ENCODE results near the gene LIPC.

Gene LIPC

DNA sequence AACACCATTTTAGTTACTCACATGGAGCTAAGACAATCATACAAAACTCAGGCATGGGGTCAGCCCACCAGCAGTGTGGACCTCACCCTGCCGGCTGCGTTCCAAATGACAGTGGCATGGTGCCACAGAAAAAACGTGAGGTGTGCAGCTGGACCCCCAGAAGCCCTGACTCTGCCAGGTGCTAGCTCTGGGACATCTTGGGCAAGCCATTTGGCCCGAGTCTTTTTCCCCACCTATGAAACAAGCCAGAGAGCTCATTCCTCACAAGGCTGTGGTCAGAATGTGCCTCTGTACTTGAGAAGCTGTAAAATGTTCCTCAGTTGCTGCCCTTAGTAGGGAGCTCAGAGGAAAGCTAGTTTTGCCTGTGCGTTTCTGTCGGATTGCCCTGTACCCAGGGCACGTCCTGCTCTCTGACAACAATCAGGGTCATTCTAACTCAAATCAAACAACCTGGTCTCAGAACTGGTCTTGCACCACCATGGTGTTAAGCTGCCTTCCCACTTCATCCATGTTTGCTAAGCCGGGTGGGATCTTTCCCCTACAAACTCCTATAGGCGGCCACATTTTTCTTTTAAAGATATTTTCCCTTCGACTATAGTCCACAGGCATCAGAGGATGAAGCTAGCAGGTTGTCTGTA lies 44.9 kb downstream of the LIPC start:
- DNase-seq: no peak

- no peak for DNase-seq
Observed at GRCh38 chr15:58477170-58477569, 45.4 kb downstream of the LIPC start.

DNA sequence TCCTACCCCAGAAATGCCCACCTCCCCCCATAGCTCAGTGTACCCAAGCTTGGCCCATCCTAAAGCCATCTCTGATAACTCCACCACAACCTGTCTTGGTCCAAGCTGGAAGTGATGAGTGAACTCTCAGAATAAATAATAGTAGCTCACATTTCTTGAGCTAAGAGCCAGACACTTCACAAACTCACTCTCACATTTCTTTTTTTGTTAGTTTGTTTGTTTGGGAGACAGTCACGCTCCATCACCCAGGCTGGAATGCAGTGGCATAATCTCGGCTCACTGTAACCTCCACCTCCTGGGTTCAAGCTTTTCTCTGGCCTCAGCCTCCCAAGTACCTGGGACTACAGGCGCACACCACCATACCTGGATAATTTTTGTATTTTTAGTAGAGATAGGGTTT lies 46.2 kb downstream of the LIPC start:
- no peak for DNase-seq

GRCh38 chr15:58478579-58478978 lies 46.8 kb downstream of the LIPC start:
- no peak for DNase-seq

DNA sequence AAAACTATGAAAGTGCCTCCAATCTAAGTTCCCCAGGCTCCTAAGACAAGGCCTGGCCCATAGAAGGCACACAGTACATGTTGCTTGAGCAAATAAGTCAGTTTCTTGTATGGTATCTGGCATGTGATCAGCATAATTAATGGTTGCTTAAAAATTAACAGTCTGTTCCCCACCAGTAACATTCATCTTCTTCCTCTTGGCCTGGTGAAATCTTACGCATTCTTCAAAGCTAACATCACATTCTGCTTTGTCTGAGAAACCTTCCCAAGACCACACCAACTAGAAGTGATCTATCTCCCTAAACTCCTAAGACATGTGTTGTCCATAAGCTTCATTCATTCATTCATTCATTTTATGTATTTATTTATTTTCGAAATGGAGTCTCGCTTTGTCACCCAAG lies 48.1 kb downstream of the LIPC start:
- no peak for DNase-seq

- DNase-seq: no peak
Observed at GRCh38 chr15:58483376-58483775, 51.6 kb downstream of the LIPC start.

- DNase-seq: peak; percentile 54
Observed at GRCh38 chr15:58484791-58485600, 53.2 kb downstream of the LIPC start.

- no peak for DNase-seq
Observed at GRCh38 chr15:58486062-58486461, 54.3 kb downstream of the LIPC start.

DNA sequence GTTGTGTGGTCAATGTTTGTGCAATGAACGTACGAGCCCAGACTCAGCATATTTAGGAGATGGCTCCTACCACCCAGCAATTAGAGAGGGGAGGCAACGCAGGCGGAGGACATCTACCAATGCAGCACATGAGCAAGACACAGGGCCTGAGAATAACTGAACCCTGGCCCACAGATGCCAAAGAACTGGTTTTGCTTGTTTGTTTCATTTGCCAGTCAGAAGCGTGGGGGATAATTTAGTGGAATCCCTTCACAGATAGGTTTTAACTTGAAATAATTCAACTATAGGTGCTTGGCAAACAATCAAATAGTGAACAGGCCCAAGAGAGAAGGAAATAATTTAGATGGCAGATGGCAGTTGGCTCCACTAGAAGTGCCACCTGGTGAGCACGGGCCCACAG lies 54.8 kb downstream of the LIPC start:
- no peak for DNase-seq

- no peak for DNase-seq
Observed at GRCh38 chr15:58487041-58487723, 55.4 kb downstream of the LIPC start.

DNA sequence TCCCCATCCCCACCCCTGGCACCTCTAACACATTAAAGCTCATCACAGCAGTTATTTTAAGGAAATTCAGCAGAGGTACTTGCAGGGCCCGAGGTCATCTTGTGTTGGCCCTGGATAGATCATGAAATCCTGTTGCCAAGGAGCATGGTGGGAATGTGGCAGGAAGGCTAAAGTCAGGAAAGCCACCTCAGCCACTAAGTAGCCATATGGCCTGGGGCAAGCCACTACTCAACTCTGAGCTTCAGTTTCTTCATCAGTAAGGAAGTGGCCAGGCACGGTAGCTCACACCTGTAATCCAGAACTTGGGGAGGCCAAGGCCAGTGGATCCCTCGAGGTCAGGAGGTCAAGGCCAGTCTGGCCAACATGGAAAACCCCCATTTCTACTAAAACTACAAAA lies 55.9 kb downstream of the LIPC start:
- DNase-seq: no peak

DNA sequence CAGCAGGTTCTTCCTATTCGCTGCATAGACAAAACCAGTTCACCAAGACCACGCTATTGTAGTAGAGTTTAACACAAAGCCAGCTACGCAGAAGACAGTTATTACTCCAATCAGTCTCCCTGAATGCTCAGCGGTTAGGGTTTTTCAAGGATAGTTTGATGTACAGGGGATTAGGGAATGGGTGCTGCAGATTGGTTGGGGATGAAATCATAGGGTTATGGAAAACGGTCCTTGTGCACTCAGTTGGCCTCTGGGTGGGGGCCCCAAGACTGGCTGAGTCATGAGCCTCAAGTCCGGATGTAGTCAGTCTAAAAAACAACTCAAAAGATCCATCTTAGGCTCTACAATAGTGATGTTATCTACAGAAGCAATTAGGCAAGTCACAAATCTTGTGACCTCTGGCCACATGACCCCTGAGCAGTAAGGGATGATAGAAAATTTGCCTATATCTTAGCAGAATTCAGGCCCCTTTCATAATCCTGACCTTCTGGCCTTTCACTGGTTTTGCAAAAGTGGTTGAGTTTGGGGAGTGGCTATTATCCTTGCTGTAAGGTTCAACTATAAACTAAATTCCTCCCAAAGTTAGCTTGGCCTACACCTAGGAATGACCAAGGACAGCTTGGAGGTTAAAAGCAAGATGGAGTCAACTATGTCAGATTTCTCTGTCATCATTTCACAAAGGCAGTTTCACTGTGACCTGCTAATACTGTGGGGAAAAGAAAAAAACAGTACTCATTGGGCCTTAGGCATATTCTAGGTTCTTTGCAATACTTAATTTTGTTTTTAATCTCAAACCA lies 57.7 kb downstream of the LIPC start:
- DNase-seq: no peak

- no peak for DNase-seq
Observed at GRCh38 chr15:58490086-58490887, 58.5 kb downstream of the LIPC start.

- DNase-seq: no peak
Observed at GRCh38 chr15:58490888-58491473, 59.2 kb downstream of the LIPC start.

- DNase-seq: no peak
Observed at GRCh38 chr15:58491499-58492202, 59.9 kb downstream of the LIPC start.

- DNase-seq: no peak
Observed at GRCh38 chr15:58492661-58493397, 61.0 kb downstream of the LIPC start.

DNA sequence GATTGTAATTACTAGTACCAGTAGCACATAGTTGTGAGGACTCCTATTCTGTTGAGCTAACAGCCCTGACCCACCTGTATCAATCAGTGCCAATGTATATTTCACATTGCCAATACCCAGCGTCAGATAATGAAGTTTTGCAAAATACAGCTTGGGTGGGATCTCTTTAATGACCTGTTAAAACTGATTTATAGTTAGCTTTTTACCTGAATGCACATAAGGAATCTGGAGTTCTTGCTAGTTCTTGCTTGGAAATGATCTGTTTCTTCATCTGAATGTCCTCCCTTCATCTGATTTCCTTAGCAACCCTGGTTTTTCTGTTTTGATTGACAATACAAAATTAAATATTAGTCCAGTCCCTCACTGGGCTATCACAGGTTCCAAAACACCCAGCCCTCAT lies 62.8 kb downstream of the LIPC start:
- no peak for DNase-seq

GRCh38 chr15:58495891-58496408 lies 64.2 kb downstream of the LIPC start:
- no peak for DNase-seq

DNA sequence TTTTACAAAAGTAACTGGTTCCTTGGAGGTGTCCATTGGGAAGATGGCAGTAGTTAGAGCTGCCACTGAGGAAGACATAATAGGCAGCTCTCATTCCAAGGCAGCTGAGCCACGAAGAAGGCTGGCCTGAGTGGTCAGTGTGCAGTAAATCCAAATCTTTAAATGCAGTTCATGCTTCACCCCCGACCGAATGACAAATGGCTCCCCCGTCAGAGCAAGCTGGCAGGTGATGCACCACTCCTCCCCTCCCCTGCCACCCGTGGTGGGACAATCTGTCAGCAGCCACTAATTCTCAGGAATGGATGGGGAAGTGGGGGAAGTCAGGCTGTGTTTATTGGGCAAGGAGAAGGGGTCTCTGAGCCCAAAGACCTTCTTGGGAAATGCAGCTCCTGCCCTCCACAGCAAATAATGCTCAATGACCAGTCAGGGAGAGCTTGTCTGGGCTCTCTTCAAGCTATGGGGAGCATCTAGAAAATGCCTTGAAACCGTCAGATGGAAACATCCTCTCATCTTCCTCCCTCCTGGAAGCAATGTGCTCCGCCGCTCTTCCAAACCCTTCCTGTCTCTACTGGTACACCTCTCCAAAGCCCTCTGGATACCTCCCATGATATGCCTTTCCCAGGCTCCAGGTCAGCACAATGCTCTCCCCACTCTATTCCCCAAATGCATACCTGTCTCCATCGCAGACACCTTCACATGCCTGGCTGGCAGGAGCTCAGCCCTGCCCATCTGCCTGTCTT lies 65.4 kb downstream of the LIPC start:
- DNase-seq: no peak

All from CD4-positive, alpha-beta T cell treated with Interleukin-17A for 4 hours (primary cell).